Kasumi-1 (cell line): ENCODE data around the gene KANK4.

Experiments
- DNase-seq, 2 experiments: peaks; one replicate each; lab custom pipeline; 2025; lab: John Stamatoyannopoulos, UW

Gene KANK4

DNA sequence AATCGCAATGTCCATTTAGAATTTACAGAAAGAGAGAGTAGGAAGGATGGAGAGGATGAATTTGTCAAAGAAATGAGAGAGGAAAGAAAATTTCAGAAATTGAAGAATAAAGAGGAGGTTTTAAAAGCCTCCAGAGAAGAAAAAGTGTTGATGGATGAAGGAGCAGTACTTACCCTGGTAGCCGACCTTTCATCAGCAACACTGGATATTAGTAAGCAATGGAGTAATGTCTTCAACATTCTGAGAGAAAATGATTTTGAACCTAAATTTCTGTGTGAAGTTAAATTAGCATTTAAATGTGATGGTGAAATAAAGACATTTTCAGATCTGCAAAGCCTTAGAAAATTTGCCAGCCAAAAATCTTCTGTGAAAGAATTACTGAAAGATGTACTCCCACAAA, 112.0 kb downstream of the KANK4 start:
- no peak for DNase-seq

DNA sequence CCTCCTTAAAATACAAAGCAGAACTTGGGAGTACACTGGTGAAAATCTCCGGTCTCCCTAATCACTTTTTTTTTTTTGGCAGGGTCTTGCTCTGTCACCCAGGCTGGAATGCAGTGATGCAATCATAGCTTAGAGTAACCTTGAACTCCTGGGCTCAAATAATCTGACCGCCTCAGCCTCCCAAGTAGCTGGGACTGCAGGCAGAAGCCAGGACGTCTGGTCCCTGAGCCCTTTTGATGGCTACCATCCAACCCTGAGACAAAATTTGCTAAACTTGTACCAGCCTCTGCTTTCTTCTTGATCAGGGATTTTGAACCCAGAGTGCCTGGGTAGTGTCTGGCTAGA, 120.5 kb downstream of the KANK4 start:
- DNase-seq, result no peak

DNA sequence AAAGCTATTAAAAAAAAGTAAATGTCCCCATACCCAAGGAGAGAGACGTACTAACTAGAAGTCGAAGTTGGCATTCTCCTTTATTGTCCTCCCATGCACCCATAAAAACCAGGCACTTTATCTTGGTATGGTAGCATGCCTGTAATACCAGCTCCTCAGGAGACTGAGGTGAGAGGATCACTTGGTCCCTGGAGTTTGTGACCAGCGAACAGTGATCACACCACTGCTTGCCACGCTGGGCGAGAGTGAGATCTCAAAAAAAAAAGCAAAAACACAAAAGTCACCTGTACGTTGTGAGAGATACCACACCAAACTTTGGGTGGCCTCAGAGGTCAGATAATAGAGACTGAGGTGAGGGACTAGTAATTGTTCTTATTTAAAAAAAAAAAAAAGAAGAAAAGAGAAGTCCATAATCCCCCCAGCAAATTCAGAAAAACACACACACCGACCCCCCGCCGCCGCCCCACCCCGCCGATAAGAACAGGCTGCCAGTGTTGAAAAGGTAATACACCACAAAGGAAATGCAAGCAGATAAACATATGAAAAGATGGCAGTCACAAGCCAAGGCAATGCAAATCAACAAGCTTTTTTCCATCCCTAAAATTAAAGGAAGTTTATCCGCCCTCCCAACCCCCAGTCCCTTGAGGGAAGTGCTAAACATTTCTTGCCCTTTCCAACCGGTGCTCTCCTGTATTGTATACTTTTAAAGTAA, 121.0 kb downstream of the KANK4 start:
- DNase-seq, result no peak

DNA sequence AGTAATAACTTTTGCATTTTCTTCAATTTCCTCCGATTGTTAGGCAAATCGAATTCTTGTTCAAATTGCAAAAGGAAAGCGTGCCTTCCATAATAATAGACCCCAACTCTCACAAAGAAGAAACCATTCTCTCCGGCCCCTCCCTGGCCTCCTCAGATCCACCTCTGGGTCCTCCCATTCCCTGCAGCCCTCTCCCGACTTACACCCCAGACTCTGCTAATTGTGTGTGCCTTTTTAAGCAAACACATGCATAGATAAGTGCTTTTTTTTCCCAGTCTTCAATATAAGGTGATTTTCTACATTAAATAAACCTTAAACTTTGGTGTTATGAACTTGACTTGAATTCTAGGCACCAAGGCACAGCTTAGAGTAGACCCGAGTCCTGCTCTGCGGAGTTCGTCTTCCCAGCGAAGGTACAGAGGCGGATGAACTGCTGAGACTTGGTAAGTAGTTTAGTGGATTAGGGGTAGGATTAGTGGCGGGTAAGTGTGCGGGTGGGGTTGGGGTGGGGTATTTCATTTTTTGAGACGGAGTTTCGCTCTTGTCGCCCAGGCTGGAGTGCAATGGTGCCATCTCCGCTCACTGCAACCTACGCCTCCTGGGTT, 123.0 kb downstream of the KANK4 start:
- no peak for DNase-seq

DNA sequence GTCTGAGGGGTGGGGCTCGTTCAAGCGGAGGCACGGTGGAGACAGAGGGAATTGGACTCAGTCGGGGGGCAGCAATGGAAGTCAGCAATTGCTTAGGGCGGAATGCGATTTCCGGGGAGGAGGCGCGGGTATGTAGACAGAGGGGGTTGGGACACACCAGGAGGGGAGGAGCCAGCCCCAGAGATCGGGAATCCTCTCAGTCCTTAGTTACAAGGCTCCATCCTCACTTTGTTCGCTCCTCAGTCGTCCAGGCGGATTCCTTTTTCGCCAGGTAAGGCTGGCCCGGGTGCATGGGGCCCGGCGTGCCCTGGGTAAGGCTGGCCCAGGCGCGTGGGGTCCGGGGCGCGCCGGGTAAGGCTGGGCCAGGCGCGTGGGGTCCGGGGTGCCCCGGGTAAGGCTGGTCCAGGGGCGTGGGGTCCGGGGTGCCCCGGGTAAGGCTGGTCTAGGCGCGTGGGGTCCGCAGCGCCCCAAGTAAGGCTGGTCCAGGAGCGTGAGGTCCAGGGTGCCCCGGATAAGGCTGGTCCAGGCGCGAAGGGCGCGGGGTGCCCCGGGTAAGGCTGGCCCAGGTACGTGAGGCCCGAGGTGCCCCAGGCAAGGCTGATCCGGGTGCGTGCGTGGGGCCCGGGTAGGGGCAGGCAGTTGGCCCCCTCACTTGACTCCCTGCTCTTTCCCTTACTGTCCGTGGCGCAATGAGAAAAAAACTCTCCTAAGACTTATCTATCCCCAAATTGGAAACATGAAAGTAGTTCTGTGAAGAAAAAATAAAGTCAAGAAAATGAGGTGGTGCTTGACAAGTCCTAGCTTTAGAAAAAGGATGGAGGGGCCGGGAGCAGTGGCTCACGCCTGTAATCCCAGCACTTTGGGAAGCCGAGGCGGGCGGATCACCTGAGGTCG, 124.3 kb downstream of the KANK4 start, which contains the start of gene L1TD1:
TSS of gene L1TD1 (plus strand) at position 199 of the 894 bp plus-strand sequence. CDS start 11,780 bp downstream, outside the sequence.
- DNase-seq, result no peak

DNA sequence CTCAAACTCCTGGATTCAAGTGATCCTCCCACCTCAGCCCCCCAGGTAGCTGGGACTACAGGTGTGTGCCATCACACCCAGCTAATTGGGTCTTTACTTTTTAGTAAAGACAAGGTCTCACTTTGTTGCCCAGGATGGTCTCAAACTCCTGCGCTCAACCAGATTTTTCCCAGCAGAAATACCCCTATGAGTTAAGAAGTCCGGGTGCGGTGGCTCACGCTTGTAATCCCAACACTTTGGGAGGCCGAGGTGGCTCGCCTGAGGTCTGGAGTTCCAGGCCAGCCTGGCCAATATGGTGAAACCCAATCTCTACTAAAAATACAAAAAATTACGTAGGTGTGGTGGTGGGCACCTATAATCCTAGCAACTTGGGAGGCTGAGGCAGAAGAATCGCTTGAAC, 131.1 kb downstream of the KANK4 start:
- no peak for DNase-seq

DNA sequence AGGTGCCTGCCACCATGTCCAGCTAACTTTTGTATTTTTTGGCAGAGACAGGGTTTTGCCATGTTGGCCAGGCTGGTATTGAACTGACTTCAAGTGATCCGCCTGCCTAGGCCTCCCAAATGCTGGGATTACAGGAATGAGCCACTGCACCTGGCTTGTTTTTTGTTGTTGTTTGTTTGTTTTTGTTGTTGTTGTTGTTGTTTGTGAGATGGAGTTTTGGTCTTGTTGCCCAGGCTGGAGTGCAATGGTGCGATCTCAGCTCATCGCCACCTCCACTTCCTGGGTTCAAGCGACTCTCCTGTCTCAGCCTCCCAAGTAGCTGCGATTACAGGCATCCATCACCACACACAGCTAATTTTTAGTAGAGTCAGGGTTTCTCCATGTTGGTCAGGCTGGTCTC, 131.7 kb downstream of the KANK4 start:
- no peak for DNase-seq
